AG09309 (cell line): ENCODE data around the gene NRROS.

ENCODE experiments used
- DNase-seq: peaks from one replicate; pipeline ENCODE4 v3.0.0-alpha.2; 2010; ENCODE audit warnings: low read depth
- H3K4me3 ChIP-seq: 2 replicates; pipeline ENCODE4 v1.5.1; 2011; ENCODE audit warnings: mild to moderate bottlenecking, low read depth, low read length, moderate library complexity; ENCODE audit not compliant: control insufficient read depth
- CTCF ChIP-seq: IDR thresholded peaks from 2 replicates; pipeline ENCODE4 v1.5.1; 2011; ENCODE audit warnings: mild to moderate bottlenecking, low read depth, low read length, inconsistent platforms; ENCODE audit not compliant: insufficient read depth, control insufficient read depth; ENCODE audit errors: missing control alignments

The NRROS gene

DNA sequence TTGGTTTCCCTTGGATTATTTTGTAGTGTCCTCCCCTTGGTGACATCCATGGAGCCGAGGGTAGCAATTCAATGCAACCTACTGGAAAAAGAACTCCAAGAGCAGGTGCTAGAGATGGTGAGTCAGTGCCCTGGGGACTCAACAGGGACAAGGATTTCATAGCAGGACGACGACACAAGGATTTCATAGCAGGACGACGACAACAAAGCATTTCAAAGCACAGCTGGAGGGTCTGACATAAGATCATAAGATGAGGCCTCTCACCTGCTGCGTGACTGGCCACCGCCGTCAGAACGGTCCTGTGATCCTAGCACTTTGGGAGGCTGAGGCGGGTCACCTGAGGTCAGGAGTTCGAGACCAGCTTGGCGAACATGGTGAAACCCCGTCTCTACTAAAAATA lies 22.5 kb downstream of the NRROS start:
- no peak for TF ChIP-seq CTCF
- H3K4me3 ChIP-seq = no peak overlapping the region
- no peak for DNase-seq

DNA sequence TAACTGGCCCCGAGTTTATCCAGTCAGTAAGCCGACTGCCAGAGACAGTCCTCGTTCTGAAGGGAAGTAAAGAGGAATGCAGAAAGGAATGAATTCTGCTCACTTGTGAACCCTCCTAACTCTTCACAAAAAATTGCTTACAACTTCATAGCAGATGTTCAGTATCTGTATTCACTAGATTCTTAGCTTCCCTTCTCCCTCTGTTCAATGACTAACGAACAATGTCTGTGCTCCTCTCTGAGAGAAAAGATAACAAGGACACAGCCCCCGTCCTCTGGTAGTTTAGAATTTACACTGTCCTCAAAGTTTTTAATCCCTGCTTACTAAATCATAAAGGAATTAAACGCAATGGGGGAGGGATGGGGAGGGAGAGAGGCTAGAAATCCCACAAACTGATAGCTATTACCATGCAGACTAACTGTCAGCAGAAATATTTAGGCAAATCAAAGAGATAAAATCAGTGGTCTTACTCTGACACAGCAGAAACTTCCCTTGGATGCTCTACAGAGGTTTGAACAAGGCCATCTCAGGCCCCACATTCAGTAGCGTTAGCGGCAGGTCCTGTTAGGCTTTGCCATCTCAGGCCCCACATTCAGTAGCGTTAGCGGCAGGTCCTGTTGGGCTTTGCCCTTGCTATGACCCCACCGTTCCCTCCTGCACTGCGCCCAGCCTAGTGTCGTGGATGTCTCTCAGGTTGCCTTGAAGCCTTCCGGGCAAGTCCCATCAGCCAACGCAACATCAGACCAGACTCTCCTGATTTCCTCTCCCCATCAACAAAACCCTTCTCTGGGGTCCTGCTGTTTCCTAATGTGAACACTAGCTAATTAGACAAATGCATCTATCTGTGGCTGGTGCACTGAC lies 23.4 kb downstream of the NRROS start:
- DNase-seq = no peak
- H3K4me3 ChIP-seq = no peak overlapping the region
- TF ChIP-seq CTCF = no peak

DNA sequence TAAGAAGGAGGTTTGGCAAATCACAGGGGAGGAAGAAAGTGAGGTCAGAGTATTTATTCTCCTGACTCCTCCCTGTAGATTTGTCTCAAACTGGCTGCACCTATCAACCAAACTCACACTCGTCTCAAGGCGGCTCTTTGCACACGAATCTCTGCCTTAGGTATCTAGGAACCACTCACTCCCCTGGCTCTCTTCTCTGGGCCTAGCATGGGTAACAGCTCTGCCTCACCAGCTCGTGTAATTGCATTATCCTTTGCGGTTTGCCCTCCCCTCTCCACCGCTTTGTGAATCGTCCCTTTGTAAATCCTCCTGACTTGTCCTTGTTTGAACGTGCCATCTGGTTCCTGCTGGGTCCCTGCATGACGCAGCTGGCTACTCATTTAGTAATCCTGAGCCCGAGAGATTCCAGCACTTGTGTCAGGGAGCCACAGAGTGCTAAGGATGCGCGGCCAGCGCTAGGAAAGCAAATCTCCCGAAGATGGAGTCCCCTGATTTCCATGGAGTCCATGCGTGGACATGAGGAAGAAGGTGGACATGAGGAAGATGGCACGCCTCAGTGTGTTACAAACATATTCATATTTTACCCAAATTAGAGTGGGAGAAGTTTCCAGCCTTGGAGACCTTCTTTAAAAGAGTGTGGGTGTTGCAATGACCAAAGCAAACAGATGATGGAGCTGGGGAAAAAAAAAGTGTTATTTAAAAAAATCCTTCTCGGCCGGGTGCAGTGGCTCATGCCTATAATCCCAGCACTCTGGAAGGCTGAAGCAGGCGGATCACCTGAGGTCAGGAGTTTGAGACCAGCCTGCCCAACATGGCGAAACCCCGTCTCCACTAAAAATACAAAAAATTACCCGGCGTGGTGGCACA lies 26.7 kb downstream of the NRROS start:
- no peak for TF ChIP-seq CTCF
- no peak for DNase-seq
- no peak overlapping the region for H3K4me3 ChIP-seq

GRCh38 chr3:196667056-196667825 lies 27.7 kb downstream of the NRROS start:
- no peak for TF ChIP-seq CTCF
- no peak overlapping the region for H3K4me3 ChIP-seq
- DNase-seq = no peak

DNA sequence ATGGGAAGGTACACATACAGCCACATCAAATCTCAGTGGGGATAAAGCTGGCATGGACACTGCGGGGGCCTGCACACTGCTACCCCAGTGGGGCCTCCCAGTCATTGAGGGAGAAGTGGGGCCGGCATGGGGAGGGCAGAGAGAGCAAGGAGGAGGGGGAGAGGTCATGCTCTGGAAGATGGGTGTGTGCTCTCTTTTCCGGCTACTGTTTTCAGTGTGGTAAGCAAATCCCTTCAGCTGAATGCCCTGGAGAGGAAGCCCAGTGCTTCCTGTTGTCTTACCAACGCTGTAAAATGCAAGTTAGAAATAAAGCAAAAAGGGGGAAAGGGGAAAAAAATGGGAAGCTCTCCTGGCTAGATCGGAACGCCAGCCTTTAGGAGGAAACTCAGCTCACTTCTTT lies 30.8 kb downstream of the NRROS start:
- TF ChIP-seq CTCF = no peak
- no peak overlapping the region for H3K4me3 ChIP-seq
- no peak for DNase-seq

- no peak for DNase-seq
- TF ChIP-seq CTCF = no peak
- H3K4me3 ChIP-seq = no peak overlapping the region
These were observed 34.1 kb downstream of the NRROS start for GRCh38 chr3:196673632-196674031.
